Measurements from ENCODE around the gene TCP11L2. TPM values are rescaled to one million over a fixed set of nuclear protein-coding genes. Genes with fewer than 3 reads are reported as not detected.
"Not testable (repeated sequence)": the region's sequence is repeated elsewhere in the genome, so short reads cannot be mapped to it uniquely, and the experiment has no call there.

TCP11L2 gene
- polyA plus RNA-seq, 3 donors, result 23.5 to 37.3 (median 35.8) TPM

DNA sequence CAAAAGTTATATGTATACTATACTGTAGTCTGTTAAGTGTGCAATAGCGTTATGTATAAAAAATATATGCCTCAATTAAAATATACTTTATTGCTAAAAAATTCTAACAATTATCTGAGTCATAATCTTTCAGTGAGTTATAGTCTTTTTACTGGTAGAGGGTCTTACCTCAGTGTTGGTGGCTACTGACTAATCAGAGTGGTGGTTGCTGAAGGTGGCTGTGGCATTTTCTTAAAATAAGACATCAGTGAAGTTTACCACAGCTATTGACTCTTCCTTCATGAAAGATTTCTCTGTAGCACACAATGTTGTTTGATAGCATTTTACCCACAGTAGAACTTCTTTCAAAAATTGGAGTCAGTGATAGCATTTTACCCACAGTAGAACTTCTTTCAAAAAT is 78.4 kb downstream of the TCP11L2 start:
- no peak overlapping the region for H3K4me3 ChIP-seq (replicated peaks in 1 of 3; ENCODE audit: low read depth in 2 of 3, low read length in 3 of 3)
- Mint-ChIP-seq H3K27me3 (ENCODE audit: low read depth in 3 of 3) (peaks cover 0 to 6% (median 1%) of the 10 kb centered on the region in 3 donors), H3K4me3 (no peak overlapping the region), H3K27ac (no peak overlapping the region), H3K4me1 (no peaks in the 10 kb centered on the region), H3K36me3 (peaks cover 82 to 88% of the 10 kb centered on the region in 2 donors), H3K9me3 (peaks cover 2 to 15% (median 10%) of the 10 kb centered on the region in 7 donors)
- H3K79me2 ChIP-seq (ENCODE audit: insufficient read depth, low read length), result no peaks in the 10 kb centered on the region
- H3K9me3 ChIP-seq (replicated peaks in 1 of 2; ENCODE audit: control insufficient read depth in 1 of 2, insufficient read depth in 1 of 2, low read length in 2 of 2), result peaks cover 0 to 5% of the 10 kb centered on the region in 2 donors
- H3K4me2 ChIP-seq (replicated peaks; ENCODE audit: extremely low read depth, low read length, poor library complexity, severe bottlenecking), result no peak overlapping the region
- DNase-seq, result no peak
- H3K4me1 ChIP-seq (ENCODE audit: control insufficient read depth in 1 of 2, insufficient read depth in 2 of 2, low read length in 2 of 2), result no peaks in the 10 kb centered on the region
- intact Hi-C loops (cut with micrococcal nuclease), result loop anchor here (10.0 kb wide), 1 partner anchor 724 kb away; no protein-coding TSS in a partner anchor
- H3K27ac ChIP-seq (ENCODE audit: low read depth in 1 of 2, low read length in 2 of 2), result no peak overlapping the region
- TF ChIP-seq, protein P1, sequence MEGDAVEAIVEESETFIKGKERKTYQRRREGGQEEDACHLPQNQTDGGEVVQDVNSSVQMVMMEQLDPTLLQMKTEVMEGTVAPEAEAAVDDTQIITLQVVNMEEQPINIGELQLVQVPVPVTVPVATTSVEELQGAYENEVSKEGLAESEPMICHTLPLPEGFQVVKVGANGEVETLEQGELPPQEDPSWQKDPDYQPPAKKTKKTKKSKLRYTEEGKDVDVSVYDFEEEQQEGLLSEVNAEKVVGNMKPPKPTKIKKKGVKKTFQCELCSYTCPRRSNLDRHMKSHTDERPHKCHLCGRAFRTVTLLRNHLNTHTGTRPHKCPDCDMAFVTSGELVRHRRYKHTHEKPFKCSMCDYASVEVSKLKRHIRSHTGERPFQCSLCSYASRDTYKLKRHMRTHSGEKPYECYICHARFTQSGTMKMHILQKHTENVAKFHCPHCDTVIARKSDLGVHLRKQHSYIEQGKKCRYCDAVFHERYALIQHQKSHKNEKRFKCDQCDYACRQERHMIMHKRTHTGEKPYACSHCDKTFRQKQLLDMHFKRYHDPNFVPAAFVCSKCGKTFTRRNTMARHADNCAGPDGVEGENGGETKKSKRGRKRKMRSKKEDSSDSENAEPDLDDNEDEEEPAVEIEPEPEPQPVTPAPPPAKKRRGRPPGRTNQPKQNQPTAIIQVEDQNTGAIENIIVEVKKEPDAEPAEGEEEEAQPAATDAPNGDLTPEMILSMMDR (IDR thresholded peaks at IDR 0.05), result no peak
- H4K20me1 ChIP-seq (ENCODE audit: insufficient read depth, low read length), result no peaks in the 10 kb centered on the region
- no peak overlapping the region for H3K9ac ChIP-seq (ENCODE audit: insufficient read depth, low read length, poor library complexity, severe bottlenecking)
- peaks cover 56 to 99% of the 10 kb centered on the region in 2 donors for H3K36me3 ChIP-seq (replicated peaks in 1 of 2; ENCODE audit: control insufficient read depth in 1 of 2, insufficient read depth in 2 of 2, low read length in 2 of 2)
- no peak overlapping the region for H2AFZ ChIP-seq (ENCODE audit: insufficient read depth, low read depth, low read length, poor library complexity, severe bottlenecking)
- WGBS (ENCODE audit: insufficient coverage), result no CpG with 5 or more reads among the region's 1 CpG
- H3K27me3 ChIP-seq (ENCODE audit: control insufficient read depth in 2 of 2, insufficient read depth in 2 of 2, low read length in 2 of 2), result no peaks in the 10 kb centered on the region

DNA sequence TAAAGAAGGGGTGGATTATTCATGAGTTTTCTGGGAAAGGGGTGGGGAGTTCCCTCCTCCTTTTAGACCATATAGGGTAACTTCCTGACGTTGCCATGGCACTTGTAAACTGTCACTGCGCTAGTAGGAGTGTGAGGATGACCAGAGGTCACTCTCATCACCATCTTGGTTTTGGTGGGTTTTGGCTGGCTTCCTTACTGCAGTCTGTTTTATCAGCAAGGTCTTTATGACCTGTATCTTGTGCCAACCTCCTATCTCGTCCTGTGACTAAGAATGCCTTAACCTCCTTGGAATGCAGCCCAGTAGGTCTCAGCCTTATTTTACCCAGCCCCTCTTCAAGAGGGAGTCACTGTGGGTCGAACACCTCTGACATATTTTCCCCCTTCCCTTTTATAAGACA is 79.3 kb downstream of the TCP11L2 start:
- not testable (repeated sequence) for H3K4me1 Mint-ChIP-seq; DNase-seq; H3K27me3 ChIP-seq (ENCODE audit: control insufficient read depth in 2 of 2, insufficient read depth in 2 of 2, low read length in 2 of 2); H3K27ac ChIP-seq (ENCODE audit: low read depth in 1 of 2, low read length in 2 of 2); H3K79me2 ChIP-seq (ENCODE audit: insufficient read depth, low read length); H3K27me3 Mint-ChIP-seq (ENCODE audit: low read depth in 3 of 3); H4K20me1 ChIP-seq (ENCODE audit: insufficient read depth, low read length); H3K9ac ChIP-seq (ENCODE audit: insufficient read depth, low read length, poor library complexity, severe bottlenecking); H3K9me3 ChIP-seq (replicated peaks in 1 of 2; ENCODE audit: control insufficient read depth in 1 of 2, insufficient read depth in 1 of 2, low read length in 2 of 2); H3K4me1 ChIP-seq (ENCODE audit: control insufficient read depth in 1 of 2, insufficient read depth in 2 of 2, low read length in 2 of 2); H2AFZ ChIP-seq (ENCODE audit: insufficient read depth, low read depth, low read length, poor library complexity, severe bottlenecking); H3K4me3 ChIP-seq (replicated peaks in 1 of 3; ENCODE audit: low read depth in 2 of 3, low read length in 3 of 3); H3K4me3 Mint-ChIP-seq; H3K4me2 ChIP-seq (replicated peaks; ENCODE audit: extremely low read depth, low read length, poor library complexity, severe bottlenecking)
- Mint-ChIP-seq H3K9me3 (peaks cover 2 to 15% (median 10%) of the 10 kb centered on the region in 7 donors), H3K27ac (peak overlapping the region in 1 of 7 donors; percentile 7), H3K36me3 (peaks cover 75 to 84% of the 10 kb centered on the region in 2 donors)
- intact Hi-C loops (cut with micrococcal nuclease), result loop anchor here (10.0 kb wide), 1 partner anchor 723 kb away; no protein-coding TSS in a partner anchor
- peaks cover 47 to 92% of the 10 kb centered on the region in 2 donors for H3K36me3 ChIP-seq (replicated peaks in 1 of 2; ENCODE audit: control insufficient read depth in 1 of 2, insufficient read depth in 2 of 2, low read length in 2 of 2)
- 100% methylated on average over 1 of the region's 4 CpGs for WGBS (ENCODE audit: insufficient coverage)

Measured in CD14-positive monocyte (primary cell).